Breast epithelium (tissue), 4 donors: ENCODE data around the gene LMTK3. TPM values are rescaled to one million over a fixed set of nuclear protein-coding genes. Genes with fewer than 3 reads are reported as not detected.

ENCODE experiments used
- DNase-seq, 2 donors: peaks; one replicate each; pipeline ENCODE4 v3.0.0-alpha.2; 2019; ENCODE audit warnings: low spot score in 2 of 2
- H3K27ac ChIP-seq, 2 donors: fragments of 200-600 bp; sonication (generic) in 1 of 2; one replicate each; pipeline ENCODE4 v1.5.1; 2016 to 2019; ENCODE audit warnings: mild to moderate bottlenecking in 1 of 2
- H3K27me3 ChIP-seq, 2 donors: fragments of 200-600 bp; sonication (generic) in 1 of 2; one replicate each; pipeline versions ENCODE4 v1.5.1 to v1.6.0; 2017 to 2019; ENCODE audit warnings: control low read depth in 1 of 2, mild to moderate bottlenecking in 1 of 2
- H3K36me3 ChIP-seq: fragments of 200-600 bp; one replicate; pipeline ENCODE4 v1.5.1; 2019
- H3K4me1 ChIP-seq, 2 donors: fragments of 200-600 bp; sonication (generic); one replicate each; pipeline ENCODE4 v1.5.1; 2016 to 2019; ENCODE audit warnings: control low read depth in 1 of 2
- H3K4me3 ChIP-seq, 3 donors: fragments of 200-600 bp; sonication (generic); 1 replicate in 2 of 3; 2 replicates in 1 of 3; pipeline ENCODE4 v1.5.1; 2016 to 2019; ENCODE audit warnings: mild to moderate bottlenecking in 3 of 3, moderate library complexity in 2 of 3
- H3K9me3 ChIP-seq, 2 donors: fragments of 200-600 bp; sonication (generic) in 1 of 2; one replicate each; pipeline ENCODE4 v1.5.1; 2016 to 2019; ENCODE audit warnings: control low read depth in 1 of 2
- POLR2A ChIP-seq: fragments of 450-650 bp; IDR thresholded peaks from one replicate; pipeline ENCODE4 v1.6.1; 2016; ENCODE audit warnings: antibody characterized with exemption, mild to moderate bottlenecking, moderate library complexity
- POLR2AphosphoS5 ChIP-seq, 3 donors: sonication (generic); formaldehyde crosslinking; IDR thresholded peaks; one replicate each; pipeline ENCODE4 v1.6.1; 2017; ENCODE audit warnings: antibody characterized with exemption in 3 of 3
- intact Hi-C: fragments of 100-400 bp; cut with DNase I; formaldehyde crosslinking; loops from one replicate; pipeline ENCODE4 v1.15.1; 2023; ENCODE audit warnings: low total_unique reads
- total RNA-seq, 3 donors: library from RNA; depleted of rRNA; stranded (reverse); fragments of >200 nt; gene quantifications; one replicate each; pipeline ENCODE4 v1.1.0, GENCODE V29; 2016
- TF ChIP-seq, protein P1 (sequence below), 3 donors: fragments of 450-650 bp; IDR thresholded peaks; one replicate each; pipeline ENCODE4 v1.5.1; 2016 to 2017; ENCODE audit warnings: antibody characterized with exemption in 3 of 3, mild to moderate bottlenecking in 3 of 3, moderate library complexity in 3 of 3

The LMTK3 gene
- total RNA-seq, 3 donors from 2014 or later = 1.3 to 2.9 TPM; not detected in 1

DNA sequence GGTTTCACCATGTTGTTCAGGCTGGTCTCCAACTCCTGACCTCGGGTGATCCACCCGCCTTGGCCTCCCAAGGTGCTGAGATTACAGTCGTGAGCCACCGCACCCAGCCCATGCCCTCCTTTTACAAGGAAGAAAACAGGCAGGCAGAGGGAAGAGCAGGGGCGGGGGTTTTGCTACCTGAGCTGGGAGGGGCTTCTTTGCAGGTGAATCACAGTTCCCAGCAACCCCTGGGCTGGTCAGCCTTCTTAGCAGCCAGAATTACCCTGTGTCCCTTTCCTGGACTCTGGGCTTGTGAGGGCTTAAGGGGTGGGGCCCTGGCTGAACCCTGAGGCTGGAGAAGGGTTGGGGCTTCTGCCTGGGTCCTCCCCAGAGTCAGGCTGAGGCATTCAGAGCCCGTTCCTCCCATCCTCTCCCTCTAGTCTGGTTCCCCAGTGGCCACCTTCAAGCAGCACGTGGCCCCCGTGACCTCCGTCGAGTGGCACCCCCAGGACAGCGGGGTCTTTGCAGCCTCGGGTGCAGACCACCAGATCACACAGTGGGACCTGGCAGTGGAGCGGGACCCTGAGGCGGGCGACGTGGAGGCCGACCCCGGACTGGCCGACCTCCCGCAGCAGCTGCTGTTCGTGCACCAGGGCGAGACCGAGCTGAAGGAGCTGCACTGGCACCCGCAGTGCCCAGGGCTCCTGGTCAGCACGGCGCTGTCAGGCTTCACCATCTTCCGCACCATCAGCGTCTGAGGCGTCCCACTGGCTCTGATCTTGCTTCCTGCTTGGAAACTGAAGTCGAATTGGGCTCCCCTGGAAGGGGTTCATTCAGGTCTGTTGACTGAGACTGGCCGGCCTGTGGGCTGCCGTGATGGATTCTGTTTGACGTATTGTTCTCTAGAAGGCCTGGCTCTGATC, 59.1 kb downstream of the LMTK3 start:
- Histone ChIP-seq H3K36me3 (peaks cover 21% of the 10 kb centered on the region), H3K4me3 (no peak overlapping the region), H3K27me3 (no peaks in the 10 kb centered on the region), H3K4me1 (no peaks in the 10 kb centered on the region), H3K27ac (no peak overlapping the region), H3K9me3 (no peaks in the 10 kb centered on the region)
- intact Hi-C loops = no loop called here
- TF ChIP-seq POLR2A (no peak), POLR2AphosphoS5 (IDR thresholded peaks at IDR 0.05) (no peak)
- TF ChIP-seq, protein P1, sequence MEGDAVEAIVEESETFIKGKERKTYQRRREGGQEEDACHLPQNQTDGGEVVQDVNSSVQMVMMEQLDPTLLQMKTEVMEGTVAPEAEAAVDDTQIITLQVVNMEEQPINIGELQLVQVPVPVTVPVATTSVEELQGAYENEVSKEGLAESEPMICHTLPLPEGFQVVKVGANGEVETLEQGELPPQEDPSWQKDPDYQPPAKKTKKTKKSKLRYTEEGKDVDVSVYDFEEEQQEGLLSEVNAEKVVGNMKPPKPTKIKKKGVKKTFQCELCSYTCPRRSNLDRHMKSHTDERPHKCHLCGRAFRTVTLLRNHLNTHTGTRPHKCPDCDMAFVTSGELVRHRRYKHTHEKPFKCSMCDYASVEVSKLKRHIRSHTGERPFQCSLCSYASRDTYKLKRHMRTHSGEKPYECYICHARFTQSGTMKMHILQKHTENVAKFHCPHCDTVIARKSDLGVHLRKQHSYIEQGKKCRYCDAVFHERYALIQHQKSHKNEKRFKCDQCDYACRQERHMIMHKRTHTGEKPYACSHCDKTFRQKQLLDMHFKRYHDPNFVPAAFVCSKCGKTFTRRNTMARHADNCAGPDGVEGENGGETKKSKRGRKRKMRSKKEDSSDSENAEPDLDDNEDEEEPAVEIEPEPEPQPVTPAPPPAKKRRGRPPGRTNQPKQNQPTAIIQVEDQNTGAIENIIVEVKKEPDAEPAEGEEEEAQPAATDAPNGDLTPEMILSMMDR (IDR thresholded peaks at IDR 0.05) = no peak
- no peak for DNase-seq

DNA sequence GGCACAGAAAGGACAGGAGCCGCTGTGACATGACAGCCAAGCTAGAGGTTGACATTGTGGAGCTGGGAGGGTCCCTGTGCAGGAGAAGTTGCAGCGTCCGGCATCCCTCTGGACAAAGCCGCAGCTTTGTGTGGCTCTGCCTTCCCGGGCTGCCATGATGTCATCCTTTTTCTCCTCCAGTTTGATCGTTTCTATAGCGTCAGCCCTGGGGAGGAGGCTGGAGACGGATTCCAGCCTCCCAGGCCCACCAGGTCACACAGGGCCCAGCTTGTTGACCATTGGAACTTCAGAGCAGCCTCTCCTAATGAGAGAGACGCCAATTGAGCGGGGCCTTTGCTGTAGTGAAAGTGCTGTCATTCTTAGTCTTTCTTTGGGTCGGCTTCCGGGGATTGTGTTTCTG, 60.0 kb downstream of the LMTK3 start:
- Histone ChIP-seq H3K27me3 (no peaks in the 10 kb centered on the region), H3K4me1 (peaks cover 0 to under 1% of the 10 kb centered on the region in 2 donors), H3K4me3 (no peak overlapping the region), H3K27ac (no peak overlapping the region), H3K9me3 (no peaks in the 10 kb centered on the region), H3K36me3 (peaks cover 21% of the 10 kb centered on the region)
- TF ChIP-seq, protein P1 (IDR thresholded peaks at IDR 0.05) = no peak
- no peak for TF ChIP-seq POLR2AphosphoS5 (IDR thresholded peaks at IDR 0.05)
- no peak for TF ChIP-seq POLR2A
- intact Hi-C loops = no loop called here
- DNase-seq = no peak

DNA sequence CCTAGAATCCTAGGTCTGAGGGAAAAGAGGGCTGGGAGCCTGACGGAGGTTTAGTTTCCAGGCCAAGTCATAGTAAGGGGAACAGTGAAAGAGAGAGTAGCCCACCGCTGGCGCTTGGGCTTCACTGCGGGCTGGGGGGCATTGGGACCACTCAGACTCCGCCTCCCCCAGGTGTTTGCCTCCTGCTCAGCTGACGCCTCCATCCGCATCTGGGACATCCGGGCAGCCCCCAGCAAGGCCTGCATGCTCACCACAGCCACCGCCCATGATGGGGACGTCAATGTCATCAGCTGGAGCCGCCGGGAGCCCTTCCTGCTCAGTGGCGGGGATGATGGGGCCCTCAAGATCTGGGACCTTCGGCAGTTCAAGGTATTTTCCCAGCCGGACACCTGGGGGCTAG, 60.8 kb downstream of the LMTK3 start:
- peaks cover 14% of the 10 kb centered on the region for H3K36me3 ChIP-seq
- H3K27ac ChIP-seq = no peak overlapping the region
- no peak for DNase-seq
- no peaks in the 10 kb centered on the region for H3K27me3 ChIP-seq
- no peaks in the 10 kb centered on the region for H3K9me3 ChIP-seq
- no peak overlapping the region for H3K4me3 ChIP-seq
- intact Hi-C loops = no loop called here
- H3K4me1 ChIP-seq = peaks cover 0 to 5% of the 10 kb centered on the region in 2 donors
- TF ChIP-seq POLR2AphosphoS5 (IDR thresholded peaks at IDR 0.05) (no peak), POLR2A (no peak)
- TF ChIP-seq, protein P1 (IDR thresholded peaks at IDR 0.05) = no peak

DNA sequence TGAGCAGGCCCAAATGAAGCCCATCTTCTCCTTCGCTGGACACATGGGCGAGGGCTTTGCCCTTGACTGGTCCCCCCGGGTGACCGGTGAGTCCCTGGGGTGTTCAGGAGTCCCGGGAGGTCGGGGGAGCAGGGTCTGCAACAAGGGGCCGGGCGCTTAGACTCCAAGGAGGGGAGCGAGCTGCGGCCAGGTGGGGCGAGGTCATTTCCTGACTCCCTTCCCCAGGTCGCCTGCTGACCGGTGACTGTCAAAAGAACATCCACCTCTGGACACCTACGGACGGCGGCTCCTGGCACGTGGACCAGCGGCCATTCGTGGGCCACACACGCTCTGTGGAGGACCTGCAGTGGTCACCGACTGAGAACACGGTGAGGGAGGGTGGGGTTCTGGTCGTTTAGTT, 61.2 kb downstream of the LMTK3 start:
- TF ChIP-seq POLR2A (no peak), POLR2AphosphoS5 (IDR thresholded peaks at IDR 0.05) (no peak)
- TF ChIP-seq, protein P1 (IDR thresholded peaks at IDR 0.05) = no peak
- DNase-seq = no peak
- peaks cover 14% of the 10 kb centered on the region for H3K36me3 ChIP-seq
- intact Hi-C loops = no loop called here
- H3K27ac ChIP-seq = no peak overlapping the region
- no peaks in the 10 kb centered on the region for H3K27me3 ChIP-seq
- H3K4me3 ChIP-seq = no peak overlapping the region
- H3K4me1 ChIP-seq = peaks cover 0 to 5% of the 10 kb centered on the region in 2 donors
- no peaks in the 10 kb centered on the region for H3K9me3 ChIP-seq

DNA sequence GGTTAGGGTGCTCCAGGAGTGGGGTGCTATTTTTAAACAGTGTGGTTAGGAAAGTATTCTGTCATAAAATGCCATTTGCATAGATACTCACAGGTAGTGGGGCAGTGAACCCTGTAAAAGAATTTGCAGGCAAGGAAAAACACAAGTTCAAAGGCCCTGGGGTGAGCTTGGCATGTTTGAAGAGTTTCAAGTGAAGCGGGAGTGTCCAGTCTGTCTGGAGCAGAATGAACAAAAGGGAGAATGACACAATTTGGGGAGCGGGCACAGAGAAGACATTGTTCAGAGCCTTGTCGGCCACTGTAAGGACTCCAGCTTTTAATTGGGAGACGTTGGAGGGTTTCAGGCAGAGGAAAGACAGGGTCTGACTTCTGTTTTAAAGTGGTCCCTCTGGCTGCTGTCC, 63.1 kb downstream of the LMTK3 start:
- H3K36me3 ChIP-seq = peaks cover 14% of the 10 kb centered on the region
- no peaks in the 10 kb centered on the region for H3K9me3 ChIP-seq
- H3K4me1 ChIP-seq = peaks cover 10 to 12% of the 10 kb centered on the region in 2 donors
- no peak overlapping the region for H3K4me3 ChIP-seq
- intact Hi-C loops = no loop called here
- TF ChIP-seq, protein P1 (IDR thresholded peaks at IDR 0.05) = no peak
- TF ChIP-seq POLR2A = no peak
- TF ChIP-seq POLR2AphosphoS5 (IDR thresholded peaks at IDR 0.05) = no peak
- no peak overlapping the region for H3K27ac ChIP-seq
- DNase-seq = no peak
- H3K27me3 ChIP-seq = no peaks in the 10 kb centered on the region
